Measurements from ENCODE around the gene KDM4B.
"Not testable (repeated sequence)": the region's sequence is repeated elsewhere in the genome, so short reads cannot be mapped to it uniquely, and the experiment has no call there.

Gene KDM4B

GRCh38 chr19:5155586-5156210 lies 186.8 kb downstream of the KDM4B start:
- no peak for DNase-seq

- DNase-seq: no peak
These were observed 187.5 kb downstream of the KDM4B start for GRCh38 chr19:5156231-5156986.

- no peak for DNase-seq
These were observed 188.3 kb downstream of the KDM4B start for GRCh38 chr19:5157186-5157585.

- not testable (repeated sequence) for DNase-seq
These were observed 189.7 kb downstream of the KDM4B start for GRCh38 chr19:5158549-5159134.

GRCh38 chr19:5160158-5160795 lies 191.4 kb downstream of the KDM4B start:
- DNase-seq: not testable (repeated sequence)

- not testable (repeated sequence) for DNase-seq
These were observed 196.2 kb downstream of the KDM4B start for GRCh38 chr19:5164845-5165696.

GRCh38 chr19:5165697-5166019 lies 196.7 kb downstream of the KDM4B start:
- no peak for DNase-seq

GRCh38 chr19:5166262-5166661 lies 197.3 kb downstream of the KDM4B start:
- peak; percentile 47 for DNase-seq

- DNase-seq: no peak
These were observed 201.4 kb downstream of the KDM4B start for GRCh38 chr19:5170329-5170745.

- DNase-seq: peak; percentile 90
These were observed 202.8 kb downstream of the KDM4B start for GRCh38 chr19:5171711-5172110.

GRCh38 chr19:5172859-5173630 lies 204.1 kb downstream of the KDM4B start:
- DNase-seq: peak; percentile 93

- DNase-seq: no peak
These were observed 205.1 kb downstream of the KDM4B start for GRCh38 chr19:5173993-5174392.

- no peak for DNase-seq
These were observed 209.0 kb downstream of the KDM4B start for GRCh38 chr19:5177745-5178450.

GRCh38 chr19:5178841-5179240 lies 209.9 kb downstream of the KDM4B start:
- no peak for DNase-seq

- DNase-seq: no peak
These were observed 210.3 kb downstream of the KDM4B start for GRCh38 chr19:5179256-5179655.

- DNase-seq: no peak
These were observed 212.4 kb downstream of the KDM4B start for GRCh38 chr19:5181329-5181728.

GRCh38 chr19:5182751-5183150 lies 213.8 kb downstream of the KDM4B start:
- no peak for DNase-seq

GRCh38 chr19:5183616-5184015 lies 214.7 kb downstream of the KDM4B start:
- DNase-seq: no peak

GRCh38 chr19:5184930-5185329 lies 216.0 kb downstream of the KDM4B start:
- no peak for DNase-seq

GRCh38 chr19:5186293-5187050 lies 217.6 kb downstream of the KDM4B start:
- no peak for DNase-seq
